IMR-90 (cell line): ENCODE results near the gene PRTG.

Experiments
- BHLHE40 ChIP-seq: fragments of 150-350 bp; IDR thresholded peaks from 2 replicates; pipeline ENCODE4 v1.6.1; 2016; ENCODE audit warnings: mild to moderate bottlenecking, low read depth, low read length
- MAFK ChIP-seq: IDR thresholded peaks from 2 replicates; pipeline ENCODE4 v1.6.1; 2012; ENCODE audit warnings: low read depth, low read length, improper control_type of control experiment
- POLR2A ChIP-seq: IDR thresholded peaks from 2 replicates; pipeline ENCODE4 v1.6.1; 2012; ENCODE audit warnings: mild to moderate bottlenecking, low read depth, low read length
- RAD21 ChIP-seq: IDR thresholded peaks from 2 replicates; pipeline ENCODE4 v1.6.1; 2012; ENCODE audit warnings: low read length, improper control_type of control experiment
- TF ChIP-seq, protein P1 (sequence below): conservative IDR thresholded peaks from 2 replicates; pipeline ENCODE4 v1.5.1; 2012; ENCODE audit warnings: mild to moderate bottlenecking, low read depth, low read length, improper control_type of control experiment

DNA sequence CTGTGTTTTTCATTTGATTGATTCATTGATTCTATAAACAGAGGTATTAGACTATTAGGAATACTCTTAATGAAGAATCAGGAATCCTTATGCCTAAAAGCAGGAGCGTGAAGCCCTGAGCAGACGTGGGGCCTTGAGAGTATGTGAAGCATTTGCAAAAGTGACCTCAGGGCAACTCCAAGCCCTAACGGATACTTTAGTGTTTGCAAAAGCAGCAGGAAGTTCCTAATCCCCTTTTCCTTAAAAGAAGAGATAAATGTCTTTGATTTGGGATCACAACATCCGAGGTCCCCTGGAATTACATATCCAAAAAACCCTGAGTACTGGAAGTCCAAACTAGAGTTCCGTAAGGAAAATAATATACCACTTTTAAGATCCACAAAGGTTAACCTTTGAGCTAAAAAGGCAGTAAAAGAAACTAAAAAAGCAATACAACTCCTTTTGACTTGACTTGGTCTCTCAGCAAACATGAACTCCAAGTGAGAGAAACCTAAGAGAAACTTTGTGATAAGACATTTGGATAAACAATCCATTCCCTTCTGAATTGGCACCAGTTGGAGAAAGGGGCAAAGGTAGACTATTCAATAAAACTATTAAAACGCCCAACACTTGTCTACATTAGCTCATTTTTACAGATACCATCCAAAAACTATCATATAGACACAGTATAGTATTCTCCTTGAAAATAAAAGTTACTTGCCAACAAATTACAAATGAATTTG is 27.4 kb downstream of the PRTG start:
- no peak for TF ChIP-seq POLR2A
- no peak for TF ChIP-seq MAFK
- TF ChIP-seq, protein P1, sequence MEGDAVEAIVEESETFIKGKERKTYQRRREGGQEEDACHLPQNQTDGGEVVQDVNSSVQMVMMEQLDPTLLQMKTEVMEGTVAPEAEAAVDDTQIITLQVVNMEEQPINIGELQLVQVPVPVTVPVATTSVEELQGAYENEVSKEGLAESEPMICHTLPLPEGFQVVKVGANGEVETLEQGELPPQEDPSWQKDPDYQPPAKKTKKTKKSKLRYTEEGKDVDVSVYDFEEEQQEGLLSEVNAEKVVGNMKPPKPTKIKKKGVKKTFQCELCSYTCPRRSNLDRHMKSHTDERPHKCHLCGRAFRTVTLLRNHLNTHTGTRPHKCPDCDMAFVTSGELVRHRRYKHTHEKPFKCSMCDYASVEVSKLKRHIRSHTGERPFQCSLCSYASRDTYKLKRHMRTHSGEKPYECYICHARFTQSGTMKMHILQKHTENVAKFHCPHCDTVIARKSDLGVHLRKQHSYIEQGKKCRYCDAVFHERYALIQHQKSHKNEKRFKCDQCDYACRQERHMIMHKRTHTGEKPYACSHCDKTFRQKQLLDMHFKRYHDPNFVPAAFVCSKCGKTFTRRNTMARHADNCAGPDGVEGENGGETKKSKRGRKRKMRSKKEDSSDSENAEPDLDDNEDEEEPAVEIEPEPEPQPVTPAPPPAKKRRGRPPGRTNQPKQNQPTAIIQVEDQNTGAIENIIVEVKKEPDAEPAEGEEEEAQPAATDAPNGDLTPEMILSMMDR: no peak
- TF ChIP-seq BHLHE40: no peak
- TF ChIP-seq RAD21: no peak
